ENCODE measurements around the gene KLRC3.
"Not testable (repeated sequence)": the region's sequence is repeated elsewhere in the genome, so short reads cannot be mapped to it uniquely, and the experiment has no call there.

Gene KLRC3

GRCh38 chr12:10420334-10420733 lies at the start of gene KLRC3:
KLRC3 (minus strand) TSS chr12:10420595; CDS start chr12:10420550, 45 bp downstream.
- peak; percentile 24 for DNase-seq (ENCODE audit: low read depth)

DNA sequence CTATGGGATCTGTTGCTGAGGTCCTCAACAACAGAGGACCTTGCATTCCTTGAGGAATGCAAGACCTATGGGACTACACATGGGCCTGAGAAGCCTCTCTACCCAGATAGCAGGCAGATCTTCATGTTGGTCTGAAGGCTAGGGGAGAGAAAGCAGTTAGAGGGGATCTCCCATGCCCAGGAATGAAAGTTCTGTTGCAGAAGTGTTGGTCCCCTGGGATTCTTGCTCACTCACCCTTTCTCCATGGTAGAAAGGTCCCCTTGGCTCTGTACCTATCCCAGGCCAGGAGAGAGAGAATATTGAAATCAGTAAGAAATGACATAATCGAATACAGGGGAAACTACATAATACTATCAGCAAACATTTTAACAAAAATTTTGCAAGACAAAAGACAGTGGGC lies 49.3 kb upstream of the KLRC3 start:
- no peak for DNase-seq (ENCODE audit: low read depth)

DNA sequence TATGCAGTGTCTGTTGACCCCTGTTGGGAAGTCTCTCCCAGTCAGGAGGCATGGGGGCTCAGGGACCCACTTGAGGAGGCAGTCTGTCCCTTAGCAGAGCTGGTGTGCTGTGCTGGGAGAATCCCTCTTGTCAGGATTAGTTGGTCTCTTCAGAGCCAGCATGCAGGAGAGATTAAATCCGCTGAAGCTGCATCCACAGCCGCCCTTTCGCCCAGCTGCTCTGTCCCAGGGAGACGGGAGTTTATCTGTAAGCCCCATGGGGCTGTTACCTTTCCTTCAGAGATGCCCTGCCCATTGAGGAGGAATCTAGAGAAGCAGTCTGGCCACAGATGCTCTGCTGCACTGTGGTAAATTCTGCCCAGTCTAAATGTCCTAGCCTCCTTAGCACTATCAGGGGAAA lies 45.9 kb upstream of the KLRC3 start:
- DNase-seq (ENCODE audit: low read depth): no peak

DNA sequence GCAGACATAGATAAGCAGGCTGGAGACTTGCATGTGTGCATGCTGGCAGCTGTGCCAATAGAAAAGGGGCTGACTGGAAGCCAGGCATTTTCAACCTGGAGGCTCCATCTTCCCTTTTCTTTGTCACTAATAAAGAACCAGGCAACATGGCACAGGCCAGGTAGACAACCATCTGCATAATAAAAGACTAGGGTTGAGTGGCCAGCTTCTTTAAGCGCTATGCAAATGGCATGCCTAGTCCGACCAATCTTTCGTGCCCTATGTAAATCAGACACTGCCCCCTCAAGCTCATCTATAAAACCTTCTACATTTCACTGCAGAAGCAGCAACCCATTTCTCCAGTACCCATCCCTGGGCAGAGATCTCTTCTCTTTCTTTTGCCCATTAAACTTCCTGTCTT lies 37.4 kb upstream of the KLRC3 start:
- no peak for DNase-seq (ENCODE audit: low read depth)

DNA sequence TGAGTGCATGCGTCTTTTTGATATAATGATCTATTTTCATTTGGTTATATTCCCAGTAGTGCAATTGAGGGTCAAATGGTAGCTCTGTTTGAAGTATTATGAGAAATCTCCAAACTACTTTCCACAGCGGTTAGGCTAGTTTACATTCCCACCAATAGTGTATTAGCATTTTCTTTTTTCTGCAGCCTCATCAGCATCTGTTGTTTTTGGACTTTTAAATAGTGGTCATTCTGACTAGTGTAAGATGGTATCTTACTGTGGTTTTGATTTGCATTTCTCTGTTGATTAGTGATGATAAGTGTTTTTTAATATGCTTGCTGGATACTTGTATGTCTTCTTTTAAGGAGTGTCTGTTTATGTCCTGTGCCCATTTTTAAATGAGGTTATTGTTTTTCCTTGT lies 36.5 kb upstream of the KLRC3 start:
- no peak for DNase-seq (ENCODE audit: low read depth)

- no peak for DNase-seq (ENCODE audit: low read depth)
Observed at GRCh38 chr12:10455766-10456165, 35.4 kb upstream of the KLRC3 start.

- DNase-seq (ENCODE audit: low read depth): no peak
Observed at GRCh38 chr12:10454531-10454930, 34.1 kb upstream of the KLRC3 start.

- no peak for DNase-seq (ENCODE audit: low read depth)
Observed at GRCh38 chr12:10453156-10453555, 32.8 kb upstream of the KLRC3 start, which contains the start of gene KLRC1. KLRC1 (minus strand) TSS chr12:10453377; CDS start chr12:10451156, 2,221 bp downstream.

DNA sequence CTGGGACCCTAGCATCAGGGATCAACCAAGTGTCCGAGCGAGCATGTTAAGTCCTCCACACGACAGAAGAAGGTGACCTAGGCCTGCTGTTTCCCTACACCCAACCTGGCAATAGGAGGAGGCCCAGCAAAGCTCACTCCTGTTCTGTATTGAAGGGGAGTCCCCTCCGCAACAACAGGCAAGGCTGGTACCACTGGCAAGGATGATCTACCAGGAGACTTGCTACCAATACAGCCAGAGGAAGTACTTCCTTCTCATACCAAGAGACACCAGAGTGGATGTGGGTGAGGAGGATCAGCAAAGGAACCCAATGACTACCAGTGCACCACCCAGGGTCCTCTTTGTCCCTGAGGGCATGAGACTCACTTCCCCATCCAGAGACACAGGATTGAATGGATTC lies 27.8 kb upstream of the KLRC3 start:
- DNase-seq (ENCODE audit: low read depth): no peak

DNA sequence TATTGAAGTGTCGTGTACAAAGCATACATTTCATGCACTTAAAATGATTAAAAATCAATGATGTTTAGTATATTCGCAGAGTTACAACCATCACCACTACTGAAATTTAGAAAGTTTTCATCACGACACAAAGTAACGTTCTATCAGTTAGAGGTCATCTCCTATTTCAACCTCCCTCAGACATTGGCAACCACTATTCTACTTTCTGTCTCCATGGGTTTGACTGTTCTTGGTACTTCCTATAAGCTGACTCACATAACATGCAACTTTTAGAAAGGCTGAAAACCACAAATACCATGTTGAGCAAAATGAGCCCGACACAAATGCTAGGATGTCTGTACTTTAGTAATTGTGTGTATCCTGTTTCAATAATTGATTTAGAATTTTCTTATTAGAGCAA lies 25.7 kb upstream of the KLRC3 start:
- DNase-seq (ENCODE audit: low read depth): not testable (repeated sequence)

DNA sequence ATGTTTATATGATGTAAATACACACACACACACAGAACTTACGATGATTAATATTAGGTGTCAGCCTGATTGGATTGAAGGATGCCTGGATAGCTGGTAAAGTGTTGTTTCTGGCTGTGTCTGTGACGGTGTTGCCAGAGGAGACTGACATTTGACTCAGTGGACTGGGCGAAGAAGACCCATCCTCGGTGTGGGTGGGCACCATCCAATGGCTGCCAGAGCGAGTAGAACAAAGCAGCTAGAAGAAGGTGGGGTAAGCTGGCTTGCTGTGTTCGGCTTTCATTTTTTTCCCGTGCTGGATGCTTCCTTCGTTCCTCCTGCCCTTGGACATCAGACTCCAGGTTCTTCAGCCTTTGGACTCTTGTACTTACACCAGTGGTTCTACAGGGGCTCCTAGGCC lies 20.7 kb upstream of the KLRC3 start:
- DNase-seq (ENCODE audit: low read depth): not testable (repeated sequence)

- DNase-seq (ENCODE audit: low read depth): peak; percentile 32
Observed at GRCh38 chr12:10439608-10440274, 19.3 kb upstream of the KLRC3 start.

DNA sequence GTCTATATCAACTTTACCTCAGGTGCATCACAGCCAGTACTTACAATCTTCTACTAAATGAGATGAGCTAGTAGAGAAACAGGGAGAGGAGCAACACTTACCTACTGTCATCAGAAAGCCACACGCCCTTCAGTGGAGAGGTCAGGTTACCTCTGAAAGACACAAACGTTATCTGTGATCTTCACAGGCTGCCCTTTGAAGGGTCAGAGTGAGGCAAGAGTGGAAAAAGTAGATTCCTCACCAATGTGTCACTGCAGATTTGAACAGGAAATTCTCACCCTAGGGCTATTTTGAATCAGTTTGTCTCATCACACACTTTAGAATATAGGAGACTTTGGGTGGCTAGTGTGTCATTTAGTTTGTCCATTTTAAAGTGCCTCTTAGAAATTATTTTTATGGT lies 17.2 kb upstream of the KLRC3 start:
- not testable (repeated sequence) for DNase-seq (ENCODE audit: low read depth)

DNA sequence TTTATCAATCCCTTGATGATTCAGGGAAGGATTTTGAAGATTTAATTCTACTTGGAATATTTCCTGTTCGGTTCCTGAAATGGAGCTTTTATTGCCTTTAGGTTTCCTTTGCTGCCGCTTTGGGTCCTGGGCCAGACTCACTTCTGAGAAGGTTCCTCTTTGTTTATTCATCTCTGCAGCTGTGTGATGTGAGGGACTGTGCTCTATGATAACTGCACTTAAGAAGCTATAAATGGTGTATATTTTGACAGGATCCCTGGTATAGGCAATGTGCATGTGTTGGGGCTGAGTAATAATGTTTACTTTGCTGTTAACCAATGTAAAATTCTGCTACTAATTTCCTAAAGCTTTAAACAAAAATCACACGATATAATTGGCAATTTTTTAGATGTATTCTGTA lies 15.4 kb upstream of the KLRC3 start, which contains the start of gene KLRC2:
Gene KLRC2, minus strand, starts transcription at position 195 of the 400 bp plus-strand sequence. Its CDS starts 24 bp downstream, at position 171.
- DNase-seq (ENCODE audit: low read depth): peak; percentile 66

- DNase-seq (ENCODE audit: low read depth): peak; percentile 19
Observed at GRCh38 chr12:10430623-10431022, 10.2 kb upstream of the KLRC3 start.

DNA sequence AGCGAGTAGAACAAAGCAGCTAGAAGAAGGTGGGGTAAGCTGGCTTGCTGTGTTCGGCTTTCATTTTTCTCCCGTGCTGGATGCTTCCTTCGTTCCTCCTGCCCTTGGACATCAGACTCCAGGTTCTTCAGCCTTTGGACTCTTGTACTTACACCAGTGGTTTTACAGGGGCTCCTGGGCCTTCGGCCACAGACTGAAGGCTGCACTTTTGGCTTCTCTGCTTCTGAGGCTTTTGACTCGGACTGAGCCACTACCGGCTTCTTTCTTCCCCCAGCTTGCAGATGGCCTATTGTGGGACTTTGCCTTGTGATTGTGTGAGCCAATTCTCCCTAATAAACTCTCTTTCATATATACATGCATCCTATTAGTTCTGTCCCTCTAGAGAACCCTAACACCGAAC lies 5.5 kb upstream of the KLRC3 start:
- not testable (repeated sequence) for DNase-seq (ENCODE audit: low read depth)

DNA sequence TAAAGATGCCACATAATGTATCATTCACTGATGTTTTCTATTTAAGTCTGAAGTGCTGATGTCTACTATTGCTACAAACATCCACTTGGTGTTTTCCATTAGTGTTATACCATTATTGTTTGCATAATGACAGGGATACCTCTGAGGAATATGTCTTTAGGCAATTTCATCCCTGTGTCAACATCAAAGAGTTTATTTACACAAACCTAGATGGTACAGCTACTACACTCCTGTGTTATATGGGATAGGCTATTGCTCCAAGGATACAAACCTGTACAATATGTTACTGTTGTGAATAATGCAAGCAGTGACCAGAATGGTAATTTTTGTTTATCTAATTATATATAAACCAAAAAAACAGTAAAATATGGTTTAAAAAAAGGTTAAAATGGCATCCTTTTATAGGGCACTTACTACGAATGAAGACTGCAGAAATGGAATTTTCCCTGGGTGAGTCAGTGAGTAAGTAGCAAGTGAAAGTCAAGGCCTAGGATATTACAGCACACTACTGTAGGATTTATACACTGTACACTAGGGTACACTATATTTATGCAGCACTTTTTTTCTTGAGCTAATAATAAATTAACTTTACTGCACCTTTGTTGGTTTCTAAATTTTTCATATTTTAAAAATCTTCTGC lies 4.0 kb upstream of the KLRC3 start:
- DNase-seq (ENCODE audit: low read depth): peak; percentile 13

DNA sequence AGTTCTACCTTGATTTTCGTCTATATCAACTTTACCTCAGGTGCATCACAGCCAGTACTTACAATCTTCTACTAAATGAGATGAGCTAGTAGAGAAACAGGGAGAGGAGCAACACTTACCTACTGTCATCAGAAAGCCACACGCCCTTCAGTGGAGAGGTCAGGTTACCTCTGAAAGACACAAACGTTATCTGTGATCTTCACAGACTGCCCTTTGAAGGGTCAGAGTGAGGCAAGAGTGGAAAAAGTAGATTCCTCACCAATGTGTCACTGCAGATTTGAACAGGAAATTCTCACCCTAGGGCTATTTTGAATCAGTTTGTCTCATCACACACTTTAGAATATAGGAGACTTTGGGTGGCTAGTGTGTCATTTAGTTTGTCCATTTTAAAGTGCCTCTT lies 1.8 kb upstream of the KLRC3 start:
- not testable (repeated sequence) for DNase-seq (ENCODE audit: low read depth)

GRCh38 chr12:10409392-10409791 lies 11.0 kb downstream of the KLRC3 start, which contains the start of gene KLRC4:
KLRC4 (minus strand) TSS chr12:10409757; CDS start chr12:10409575, 182 bp downstream.
- DNase-seq (ENCODE audit: low read depth): no peak

GRCh38 chr12:10408842-10409241 lies 11.6 kb downstream of the KLRC3 start:
- DNase-seq (ENCODE audit: low read depth): no peak

DNA sequence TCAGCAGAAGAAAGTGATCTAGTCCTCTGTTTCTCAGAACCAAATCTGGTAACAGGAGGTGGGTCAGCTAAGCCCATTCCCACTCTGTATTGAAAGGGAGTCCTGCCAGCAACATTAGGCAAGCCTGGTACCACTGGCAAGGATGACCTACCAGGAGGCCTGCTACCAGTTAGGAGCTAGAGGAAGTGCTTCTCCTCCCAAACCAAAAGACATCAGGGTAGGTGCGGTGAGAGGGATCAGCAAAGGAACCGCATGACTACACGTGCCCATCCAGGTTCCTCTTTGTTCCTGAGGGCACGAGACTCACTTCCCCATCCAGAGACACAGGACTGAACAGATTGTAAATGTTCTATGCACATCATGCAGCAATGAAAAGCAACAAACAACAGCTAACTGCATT lies 13.7 kb downstream of the KLRC3 start:
- DNase-seq (ENCODE audit: low read depth): no peak

DNA sequence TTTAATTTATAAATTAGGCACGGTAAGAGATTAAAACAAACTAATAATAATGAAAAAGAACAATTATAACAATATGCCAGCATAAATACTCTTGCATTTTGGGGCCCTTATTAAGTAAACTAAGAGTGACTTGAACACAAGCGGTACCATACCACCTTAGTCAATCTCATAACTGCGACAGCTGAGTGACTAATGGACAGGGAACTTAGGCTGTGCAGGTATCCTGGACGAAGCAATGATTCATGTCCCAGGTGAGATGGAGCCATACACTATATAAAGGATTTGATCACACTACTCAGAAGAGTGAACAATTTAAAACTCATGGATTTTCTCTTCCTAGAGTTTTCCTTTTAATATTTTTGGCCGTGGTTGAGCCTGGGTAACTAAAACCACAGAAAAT lies 15.1 kb downstream of the KLRC3 start:
- no peak for DNase-seq (ENCODE audit: low read depth)

- DNase-seq (ENCODE audit: low read depth): no peak
Observed at GRCh38 chr12:10404798-10405197, 15.6 kb downstream of the KLRC3 start.

GRCh38 chr12:10400829-10401228 lies 19.6 kb downstream of the KLRC3 start:
- peak; percentile 19 for DNase-seq (ENCODE audit: low read depth)
